NCI-H1048 (cell line): Measurements from ENCODE around the gene AIFM1.
A peak's percentile ranks its signal among the peaks of the same experiment; 100 is the strongest.

ENCODE experiments used
- DNase-seq: peaks from one replicate; lab custom pipeline; 2025; lab: John Stamatoyannopoulos, UW

Gene AIFM1

DNA sequence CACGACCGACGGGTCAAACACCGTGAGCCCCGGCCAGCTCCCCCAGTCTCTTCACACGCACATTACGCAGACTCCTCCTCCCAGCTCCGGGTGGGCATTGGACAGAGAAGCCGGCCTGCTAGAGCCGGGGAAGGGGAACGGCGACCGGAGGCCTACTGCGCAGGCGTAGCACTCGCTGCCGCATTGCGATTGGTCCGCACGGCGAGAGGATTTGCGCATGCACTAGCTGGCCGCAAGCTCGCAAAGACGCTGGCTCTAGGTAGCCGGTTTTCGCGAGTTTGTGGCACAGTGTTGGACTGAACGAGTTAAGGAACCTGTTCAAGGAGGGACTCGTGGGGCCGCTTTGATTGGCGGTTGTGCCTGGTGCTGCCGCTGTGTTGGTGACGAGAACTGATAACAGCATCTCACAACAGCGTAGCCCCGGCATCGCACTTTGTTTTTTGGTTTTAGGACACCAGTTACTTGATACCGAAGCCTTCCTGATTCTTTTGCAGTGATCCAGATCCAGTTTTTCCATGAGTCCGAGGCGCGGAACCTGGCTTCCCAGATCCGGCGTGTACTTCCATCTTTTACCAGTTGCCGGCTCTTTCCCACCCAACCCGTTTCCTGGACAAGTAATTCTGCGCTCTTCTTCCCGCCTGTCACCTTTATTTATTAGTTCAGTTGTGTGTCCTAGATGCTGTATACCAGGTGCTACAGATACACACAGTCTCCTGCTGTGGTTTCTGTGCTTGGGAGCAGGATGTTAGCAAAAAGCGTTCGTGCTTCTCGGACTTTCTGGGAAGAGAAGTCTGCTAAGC is at the start of gene AIFM1:
Gene AIFM1 (minus strand): TSS at position 139 of the 800 bp plus-strand sequence. CDS start 185 bp downstream, outside the sequence.
- DNase-seq = peak; percentile 73

GRCh38 chrX:130213376-130213775 is 47.7 kb upstream of the AIFM1 start:
- no peak for DNase-seq

DNA sequence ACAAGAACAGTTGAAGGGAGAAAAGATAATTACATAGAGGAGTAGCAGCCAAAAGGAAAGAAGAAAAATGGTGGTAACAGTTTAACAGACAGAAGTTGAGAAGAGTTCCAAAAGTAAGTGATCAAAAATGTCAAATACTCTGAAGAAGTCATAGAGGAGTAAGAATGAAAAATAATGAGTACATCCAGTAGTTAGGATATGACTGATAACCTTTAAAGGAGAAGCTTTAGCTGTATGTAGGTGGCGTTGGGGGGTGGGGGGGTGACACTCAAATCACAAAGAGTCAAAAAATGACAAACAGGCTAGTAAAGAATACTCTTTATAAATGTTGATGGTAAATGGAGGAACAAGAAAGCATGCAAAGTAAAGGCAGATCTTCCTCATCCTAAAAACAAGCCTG is 46.7 kb upstream of the AIFM1 start:
- DNase-seq = no peak

- DNase-seq = no peak
These were observed 46.0 kb upstream of the AIFM1 start for GRCh38 chrX:130211415-130212186.

DNA sequence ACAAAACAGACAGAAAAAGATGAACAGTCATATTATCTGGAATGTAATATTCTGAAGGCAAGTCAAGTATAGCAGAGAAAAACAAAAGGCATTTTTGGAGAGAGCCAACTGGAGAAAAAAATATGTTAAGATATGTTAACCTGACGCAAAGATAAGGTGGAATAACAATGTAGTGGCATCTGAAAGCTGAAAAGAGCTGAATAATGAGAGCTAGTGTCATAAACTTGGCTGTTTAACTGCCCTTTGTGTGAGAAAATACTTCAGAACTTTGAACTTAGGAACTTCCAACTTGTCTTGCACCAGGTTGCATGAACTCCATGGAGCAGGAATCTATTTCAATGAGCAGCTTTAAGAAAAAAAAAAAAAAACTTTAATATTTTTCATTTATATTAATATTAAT is 39.0 kb upstream of the AIFM1 start:
- DNase-seq = no peak

GRCh38 chrX:130197464-130197863 is 31.8 kb upstream of the AIFM1 start:
- DNase-seq = no peak

- no peak for DNase-seq
These were observed 30.8 kb upstream of the AIFM1 start for GRCh38 chrX:130196466-130196865.

DNA sequence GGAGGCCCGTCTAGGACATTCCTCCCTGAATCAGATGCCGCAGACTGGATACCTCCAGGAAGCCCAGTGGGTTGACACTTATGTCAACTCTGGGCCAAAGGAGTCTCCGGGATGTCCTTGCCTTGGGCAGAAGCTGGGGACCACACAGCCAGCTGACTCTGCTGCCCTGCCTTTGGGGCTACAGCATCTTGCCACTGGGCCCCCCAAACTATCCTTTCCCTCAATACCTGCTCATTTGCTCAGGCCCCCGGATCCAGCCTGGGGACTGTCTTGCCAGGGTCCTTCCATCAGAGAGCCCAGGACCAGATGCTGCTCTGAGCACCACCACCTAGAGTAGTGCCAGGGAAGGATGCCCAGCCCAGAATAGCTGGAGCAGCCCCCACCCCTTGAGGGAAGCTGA is 25.2 kb upstream of the AIFM1 start:
- no peak for DNase-seq

GRCh38 chrX:130186651-130187050 is 21.0 kb upstream of the AIFM1 start:
- DNase-seq = no peak

DNA sequence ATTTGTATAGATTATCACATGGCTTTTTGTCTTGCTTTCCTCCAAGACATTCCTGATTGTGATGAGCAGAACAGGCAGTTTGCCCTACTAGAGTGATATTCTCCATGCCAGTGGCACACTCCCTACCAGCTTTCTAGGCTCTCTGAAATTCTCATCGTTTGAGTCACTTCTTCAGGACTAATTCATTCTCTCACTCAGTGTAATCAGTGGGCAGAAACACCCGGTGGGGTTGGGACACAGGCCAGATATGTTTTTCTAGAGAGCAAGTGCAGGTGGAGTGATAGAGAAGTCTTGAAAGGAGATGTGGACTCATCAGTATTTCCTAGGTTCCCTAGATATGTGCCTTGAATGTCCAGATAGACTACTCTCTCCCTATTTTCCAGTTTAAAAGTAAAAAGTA is 19.2 kb upstream of the AIFM1 start:
- no peak for DNase-seq

GRCh38 chrX:130184168-130184567 is 18.5 kb upstream of the AIFM1 start:
- no peak for DNase-seq

GRCh38 chrX:130179579-130180215 is 14.1 kb upstream of the AIFM1 start:
- no peak for DNase-seq

- no peak for DNase-seq
These were observed 13.5 kb upstream of the AIFM1 start for GRCh38 chrX:130179170-130179569.

DNA sequence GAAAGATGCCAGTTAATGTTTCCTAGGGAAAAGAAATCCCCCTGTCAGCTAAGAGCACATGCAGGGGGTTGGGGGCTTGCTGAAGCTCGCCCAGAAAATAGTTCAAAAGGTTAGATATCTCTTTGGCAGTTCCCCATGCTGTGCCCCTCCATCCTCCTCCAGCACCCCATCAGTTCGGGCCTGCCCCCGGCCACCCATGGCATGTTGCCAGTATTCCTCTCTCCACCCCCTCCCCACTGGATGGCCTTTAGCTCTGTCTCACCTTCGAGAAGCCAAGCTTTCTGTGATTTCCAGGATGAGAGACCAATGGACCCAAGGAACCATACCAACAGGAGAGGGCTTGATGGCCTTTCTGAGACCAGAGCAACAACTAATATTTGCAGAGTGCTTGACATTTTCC is 11.3 kb upstream of the AIFM1 start:
- DNase-seq = no peak

- DNase-seq = no peak
These were observed 10.7 kb upstream of the AIFM1 start for GRCh38 chrX:130176354-130176776.

- DNase-seq = no peak
These were observed 9.3 kb upstream of the AIFM1 start for GRCh38 chrX:130174937-130175336.

GRCh38 chrX:130174045-130174704 is 8.5 kb upstream of the AIFM1 start:
- DNase-seq = no peak

DNA sequence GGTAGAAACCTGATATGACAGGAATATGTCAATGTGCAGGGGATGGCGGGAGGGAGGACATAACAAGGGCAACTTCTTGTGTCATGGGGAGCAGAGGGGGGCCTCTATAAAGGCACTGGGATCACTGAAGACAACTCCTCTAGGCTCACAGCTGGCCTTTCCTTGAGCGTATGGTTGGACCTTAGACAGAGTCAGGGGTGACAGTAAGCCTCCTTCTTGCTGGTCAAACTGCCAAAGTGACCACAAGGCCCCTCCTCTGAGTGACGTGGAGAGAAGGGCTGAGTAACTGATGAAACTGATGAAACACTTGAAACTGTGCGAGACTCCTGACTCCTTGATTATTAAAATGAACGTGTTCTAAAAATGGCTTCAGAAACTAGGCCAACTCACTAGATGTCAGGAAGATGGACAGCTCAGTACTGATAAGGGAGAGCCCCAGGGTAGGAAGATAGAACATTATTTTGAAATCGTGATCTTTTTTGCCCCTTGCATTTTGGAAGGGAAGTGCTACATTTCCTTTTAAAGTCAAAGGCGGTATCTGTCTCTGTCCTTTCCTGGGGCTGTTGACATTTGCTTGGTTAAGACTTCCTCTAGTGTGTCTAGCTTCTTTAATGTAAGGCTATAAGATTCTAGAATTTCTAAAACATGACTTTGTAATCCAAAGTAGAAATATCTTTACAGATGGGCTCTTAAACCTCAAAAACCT is 7.7 kb upstream of the AIFM1 start:
- DNase-seq = no peak

GRCh38 chrX:130172127-130172845 is 6.6 kb upstream of the AIFM1 start:
- no peak for DNase-seq

DNA sequence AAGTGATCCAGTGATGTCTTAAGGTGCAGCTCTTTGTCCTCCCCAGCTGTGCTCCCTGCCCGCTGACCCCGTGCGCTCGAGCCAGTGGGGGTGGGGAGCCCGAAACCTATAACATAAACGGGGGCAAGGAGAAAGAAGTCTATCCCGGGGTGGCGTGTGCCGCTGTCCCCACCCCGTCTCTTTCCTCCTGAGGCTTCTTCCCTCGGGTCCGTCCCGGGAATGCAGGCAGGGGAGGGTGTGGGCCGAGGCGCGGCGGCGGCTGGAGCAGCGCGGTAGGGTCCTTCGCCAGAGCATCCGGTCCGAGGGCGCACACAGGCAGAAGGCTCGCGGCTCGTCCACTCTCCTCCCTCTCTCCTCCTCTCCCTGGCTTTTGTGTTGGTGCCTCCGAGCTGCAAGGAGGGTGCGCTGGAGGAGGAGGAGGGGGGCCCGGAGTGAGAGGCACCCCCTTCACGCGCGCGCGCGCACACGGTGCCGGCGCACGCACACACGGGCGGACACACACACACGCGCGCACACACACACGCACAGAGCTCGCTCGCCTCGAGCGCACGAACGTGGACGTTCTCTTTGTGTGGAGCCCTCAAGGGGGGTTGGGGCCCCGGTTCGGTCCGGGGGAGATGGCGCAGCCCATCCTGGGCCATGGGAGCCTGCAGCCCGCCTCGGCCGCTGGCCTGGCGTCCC is 5.9 kb upstream of the AIFM1 start, which contains the start of gene RAB33A:
Gene RAB33A (plus strand): TSS at position 517 of the 681 bp plus-strand sequence. CDS start 101 bp downstream, at position 618.
- no peak for DNase-seq
